Subcutaneous adipose tissue (tissue), 4 donors: ENCODE measurements around the gene CFAP53. TPM values are rescaled to one million over a fixed set of nuclear protein-coding genes. Genes with fewer than 3 reads are reported as not detected.

Experiments
- CTCF ChIP-seq: fragments of 450-650 bp; IDR thresholded peaks from one replicate; pipeline ENCODE4 v1.5.1; 2016; ENCODE audit warnings: low read depth, mild to moderate bottlenecking, control low read depth, antibody characterized with exemption, moderate library complexity
- total RNA-seq, 4 donors: library from RNA; depleted of rRNA; stranded (reverse); fragments of >200 nt; gene quantifications; one replicate each; pipeline ENCODE4 v1.1.0, GENCODE V29; 2016

CFAP53 gene
- total RNA-seq, 4 donors from 2014 or later = 0.34 to 1.5 (median 0.75) TPM; not detected in 1

- no peak for TF ChIP-seq CTCF
Observed at GRCh38 chr18:50281295-50281971, 15.1 kb upstream of the CFAP53 start, which contains the start of gene MBD1. Gene MBD1, minus strand, starts transcription at chr18:50281523. Its CDS starts 1,531 bp downstream, at chr18:50279992.

- TF ChIP-seq CTCF = no peak
Observed at GRCh38 chr18:50280707-50281294, 14.5 kb upstream of the CFAP53 start.

GRCh38 chr18:50279752-50280151, 13.5 kb upstream of the CFAP53 start:
- no peak for TF ChIP-seq CTCF

DNA sequence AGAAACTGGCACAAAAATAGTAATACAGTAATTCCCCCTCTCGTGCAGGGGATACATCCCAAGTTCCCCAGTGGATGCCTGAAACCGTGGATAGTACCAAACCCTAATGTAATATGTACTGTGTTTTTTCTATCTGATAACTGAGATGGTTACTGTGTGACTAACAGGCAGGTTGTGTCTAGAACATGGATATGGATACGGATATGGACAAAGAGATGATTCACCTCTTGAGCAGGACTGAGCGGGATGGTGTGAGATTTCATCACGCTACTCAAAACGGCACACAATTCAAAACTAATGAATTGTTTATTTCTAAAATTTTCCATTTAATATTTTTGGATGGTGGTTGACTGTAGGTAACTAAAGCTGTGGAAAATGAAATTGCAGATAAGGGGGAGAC, 11.6 kb upstream of the CFAP53 start:
- TF ChIP-seq CTCF = no peak

- TF ChIP-seq CTCF = no peak
Observed at GRCh38 chr18:50276452-50276851, 10.2 kb upstream of the CFAP53 start.

DNA sequence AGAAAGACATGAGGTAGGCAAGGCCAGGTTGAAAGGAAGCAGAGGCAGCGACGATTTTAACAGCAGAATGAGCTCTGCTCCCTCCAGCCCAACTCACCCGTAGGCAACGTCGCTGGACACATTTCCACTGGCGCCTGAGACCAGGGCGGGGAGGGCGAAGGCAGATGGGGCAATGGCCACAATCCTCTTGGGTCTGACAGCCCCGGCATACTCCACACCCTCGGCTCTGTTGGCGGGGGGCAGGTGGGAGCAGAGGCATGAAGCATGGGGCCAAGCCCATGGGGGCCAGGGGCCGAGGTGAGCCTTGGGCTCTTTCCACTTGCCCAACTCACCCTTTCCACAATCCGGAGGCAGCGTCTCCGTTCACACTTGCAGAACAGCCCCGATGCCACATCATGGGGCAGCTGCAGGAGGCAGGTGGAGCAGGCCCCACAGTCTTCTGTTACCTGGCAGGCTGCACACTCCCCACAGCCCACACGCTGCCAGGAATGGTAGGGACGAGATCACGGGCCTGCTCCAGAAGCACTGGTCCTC, 9.3 kb upstream of the CFAP53 start:
- TF ChIP-seq CTCF = no peak

GRCh38 chr18:50274941-50275340, 8.6 kb upstream of the CFAP53 start:
- TF ChIP-seq CTCF = no peak
